CD4-positive, alpha-beta T cell treated with Interleukin-17A for 1 hour (primary cell): Measurements from ENCODE around the gene RBBP6.
"Not testable (repeated sequence)": the region's sequence is repeated elsewhere in the genome, so short reads cannot be mapped to it uniquely, and the experiment has no call there.

Experiments
- DNase-seq: peaks from one replicate; pipeline ENCODE4 v3.0.0-alpha.2; 2020

RBBP6 gene, protein sequence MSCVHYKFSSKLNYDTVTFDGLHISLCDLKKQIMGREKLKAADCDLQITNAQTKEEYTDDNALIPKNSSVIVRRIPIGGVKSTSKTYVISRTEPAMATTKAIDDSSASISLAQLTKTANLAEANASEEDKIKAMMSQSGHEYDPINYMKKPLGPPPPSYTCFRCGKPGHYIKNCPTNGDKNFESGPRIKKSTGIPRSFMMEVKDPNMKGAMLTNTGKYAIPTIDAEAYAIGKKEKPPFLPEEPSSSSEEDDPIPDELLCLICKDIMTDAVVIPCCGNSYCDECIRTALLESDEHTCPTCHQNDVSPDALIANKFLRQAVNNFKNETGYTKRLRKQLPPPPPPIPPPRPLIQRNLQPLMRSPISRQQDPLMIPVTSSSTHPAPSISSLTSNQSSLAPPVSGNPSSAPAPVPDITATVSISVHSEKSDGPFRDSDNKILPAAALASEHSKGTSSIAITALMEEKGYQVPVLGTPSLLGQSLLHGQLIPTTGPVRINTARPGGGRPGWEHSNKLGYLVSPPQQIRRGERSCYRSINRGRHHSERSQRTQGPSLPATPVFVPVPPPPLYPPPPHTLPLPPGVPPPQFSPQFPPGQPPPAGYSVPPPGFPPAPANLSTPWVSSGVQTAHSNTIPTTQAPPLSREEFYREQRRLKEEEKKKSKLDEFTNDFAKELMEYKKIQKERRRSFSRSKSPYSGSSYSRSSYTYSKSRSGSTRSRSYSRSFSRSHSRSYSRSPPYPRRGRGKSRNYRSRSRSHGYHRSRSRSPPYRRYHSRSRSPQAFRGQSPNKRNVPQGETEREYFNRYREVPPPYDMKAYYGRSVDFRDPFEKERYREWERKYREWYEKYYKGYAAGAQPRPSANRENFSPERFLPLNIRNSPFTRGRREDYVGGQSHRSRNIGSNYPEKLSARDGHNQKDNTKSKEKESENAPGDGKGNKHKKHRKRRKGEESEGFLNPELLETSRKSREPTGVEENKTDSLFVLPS (N-terminal part only)

DNA sequence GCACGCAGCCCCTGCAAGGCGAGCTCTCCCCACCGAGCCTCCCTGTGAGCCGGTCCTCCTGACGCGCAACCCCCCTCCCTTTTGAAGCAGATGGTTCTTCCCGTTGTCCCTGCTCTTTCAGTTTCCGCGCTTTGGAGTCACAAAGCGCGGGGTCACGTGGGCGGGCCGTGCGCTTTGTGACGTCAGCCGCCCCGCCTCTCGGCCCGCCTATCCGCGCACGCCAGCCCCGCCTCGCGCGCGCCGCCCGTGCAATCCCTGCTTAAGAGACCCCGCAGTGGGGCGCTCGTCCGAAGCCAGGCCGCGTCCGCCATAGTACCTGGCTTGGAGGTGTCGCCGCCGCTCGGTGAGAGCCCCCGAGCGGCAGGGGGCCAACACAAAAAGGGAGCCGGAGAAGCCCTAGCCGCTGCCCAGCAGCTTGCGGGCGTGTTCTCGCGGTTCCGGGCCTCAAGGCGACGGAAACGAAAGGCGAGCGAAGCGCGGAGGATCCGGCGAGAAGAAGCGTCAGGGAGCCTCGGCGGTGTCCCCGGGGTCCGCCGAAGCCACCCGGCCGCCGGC, at the start of gene RBBP6:
Gene RBBP6 (plus strand): TSS at position 272 of the 555 bp plus-strand sequence. CDS start 1,061 bp downstream, outside the sequence.
- peak; percentile 94 for DNase-seq

DNA sequence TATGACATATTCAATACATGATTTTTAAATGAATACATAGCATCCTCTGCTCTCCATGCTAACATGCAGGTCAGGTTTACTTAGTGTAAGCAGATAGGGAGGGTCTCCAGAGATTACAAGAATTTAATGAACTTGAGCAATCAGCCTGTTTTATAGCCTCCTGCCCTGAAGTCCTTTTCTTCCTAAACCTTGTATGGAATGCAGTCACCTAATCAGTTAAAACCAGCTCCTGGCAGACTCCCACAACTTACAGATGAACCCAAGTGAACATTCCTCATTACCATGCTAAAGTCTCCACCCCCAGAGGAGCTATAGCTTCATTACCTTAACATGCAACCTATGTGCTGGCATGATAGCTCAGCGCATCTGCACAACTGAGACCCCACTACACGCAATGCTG, 48.5 kb upstream of the RBBP6 start:
- no peak for DNase-seq

DNA sequence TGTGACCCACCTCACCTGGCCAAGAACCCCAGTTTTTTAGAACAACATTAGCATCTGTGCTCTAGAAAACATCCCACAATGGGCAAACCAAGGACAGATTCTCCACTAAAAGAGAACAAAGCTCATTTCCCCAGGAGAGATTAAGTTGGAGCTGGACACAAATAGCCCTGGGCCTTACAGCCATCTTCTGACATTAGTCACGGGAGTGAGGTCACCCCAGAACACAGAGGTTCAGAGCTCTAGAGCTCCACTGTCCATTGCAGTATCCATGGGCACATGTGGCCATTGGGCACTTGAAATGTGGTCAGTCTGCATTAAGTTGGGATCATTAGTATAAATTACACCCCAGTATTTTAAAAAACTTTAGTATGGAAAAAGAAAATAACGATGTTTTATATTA, 47.6 kb upstream of the RBBP6 start:
- DNase-seq: no peak

DNA sequence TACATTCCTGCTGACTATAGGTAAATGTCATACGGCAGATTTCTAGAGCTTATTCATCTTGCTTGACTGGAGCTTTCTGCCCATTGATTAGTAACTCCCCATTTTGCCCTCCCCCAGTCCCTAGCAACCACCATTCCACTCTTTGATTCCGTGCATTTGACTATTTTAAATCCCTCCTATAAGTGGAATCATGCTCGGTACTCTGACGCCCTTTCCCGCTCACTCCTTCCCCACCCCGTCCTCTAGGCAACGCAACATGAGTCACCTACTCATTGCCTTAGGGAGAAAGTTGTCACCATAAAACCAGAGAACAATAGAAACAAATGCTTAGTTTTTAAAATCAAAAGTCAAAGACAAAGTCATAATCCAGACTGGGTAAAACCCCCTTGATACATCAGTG, 45.5 kb upstream of the RBBP6 start:
- DNase-seq: no peak

- DNase-seq: not testable (repeated sequence)
Observed at GRCh38 chr16:24495207-24495606, 44.2 kb upstream of the RBBP6 start.

DNA sequence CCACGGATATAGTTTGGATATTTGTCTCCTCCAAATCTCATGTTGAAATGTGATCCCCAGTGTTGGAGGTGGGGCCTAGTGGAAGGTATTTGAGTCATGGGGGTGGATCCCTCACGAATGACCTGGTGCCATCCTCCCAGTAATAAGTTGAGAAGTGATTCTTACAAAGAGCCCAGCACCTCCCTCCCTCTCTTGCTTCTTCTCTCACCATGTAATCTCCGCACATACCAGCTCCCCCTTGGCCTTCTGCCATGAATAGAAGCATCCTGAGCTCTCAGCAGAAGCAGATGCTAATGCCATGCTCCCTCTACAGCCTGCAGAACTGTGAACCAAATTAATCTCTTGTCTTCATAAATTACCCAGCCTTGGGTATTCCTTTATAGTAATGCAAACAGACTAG, 41.9 kb upstream of the RBBP6 start:
- DNase-seq: no peak

- no peak for DNase-seq
Observed at GRCh38 chr16:24499193-24499814, 40.1 kb upstream of the RBBP6 start.

- DNase-seq: peak; percentile 70
Observed at GRCh38 chr16:24504472-24505345, 34.7 kb upstream of the RBBP6 start.

DNA sequence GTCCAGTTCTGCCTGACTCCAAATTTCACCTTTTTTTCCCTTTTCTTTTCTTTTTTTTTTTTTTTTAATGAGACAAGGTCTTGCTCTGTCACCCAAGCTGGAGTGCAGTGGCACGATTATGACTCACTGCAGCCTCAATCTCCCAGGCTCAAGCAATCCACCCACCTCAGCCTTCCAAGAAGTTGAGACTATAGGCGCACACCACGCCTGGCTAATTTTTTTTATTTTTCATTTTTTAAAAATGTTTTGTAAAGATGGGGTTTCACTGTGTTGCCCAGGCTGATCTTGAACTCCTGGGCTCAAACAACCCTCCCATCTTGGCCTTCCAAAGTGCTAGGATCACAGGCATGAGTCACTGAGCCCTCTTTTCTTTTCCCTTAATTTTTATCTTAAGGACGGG, 33.4 kb upstream of the RBBP6 start:
- no peak for DNase-seq

GRCh38 chr16:24507959-24508480, 31.3 kb upstream of the RBBP6 start:
- DNase-seq: no peak

- no peak for DNase-seq
Observed at GRCh38 chr16:24508614-24509013, 30.8 kb upstream of the RBBP6 start.

DNA sequence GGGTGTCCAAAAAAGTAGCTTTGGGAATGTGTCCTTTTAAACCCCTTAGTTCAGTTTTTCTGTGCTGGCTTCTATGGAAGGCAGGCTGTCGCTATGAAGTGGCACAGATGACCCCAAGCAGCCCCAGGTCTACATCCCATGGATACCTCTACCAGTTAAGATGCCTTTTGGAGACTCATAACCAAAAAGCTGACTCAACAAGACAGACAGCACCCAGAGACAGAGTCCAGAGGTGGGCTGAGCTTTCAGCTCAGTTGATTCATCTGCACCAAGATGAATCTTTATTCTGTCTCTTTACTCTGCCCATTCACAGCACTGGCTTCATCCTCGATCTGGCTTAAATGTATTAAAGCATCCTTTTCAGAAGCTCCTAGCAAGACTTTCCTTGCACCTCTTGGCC, 29.8 kb upstream of the RBBP6 start:
- DNase-seq: no peak

DNA sequence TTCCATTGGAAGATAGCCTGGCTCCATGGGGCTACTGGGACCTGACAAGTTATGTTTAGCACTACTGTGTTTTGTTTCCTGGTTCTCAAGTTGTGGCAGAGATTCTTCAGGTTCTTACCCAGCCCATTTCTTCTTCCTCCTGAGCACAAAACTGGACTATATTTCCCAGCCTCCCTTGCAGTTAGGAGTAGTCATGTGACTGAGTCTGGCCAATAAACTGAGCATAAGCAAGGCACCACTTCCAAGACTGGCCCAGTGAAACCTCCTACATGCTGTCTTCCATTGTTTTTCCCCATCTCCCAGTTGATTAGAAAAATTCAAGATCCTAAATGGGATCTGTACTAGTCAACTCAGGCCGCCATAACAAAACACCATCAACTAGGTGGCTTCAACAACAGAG, 28.2 kb upstream of the RBBP6 start:
- DNase-seq: no peak

GRCh38 chr16:24511792-24512191, 27.6 kb upstream of the RBBP6 start:
- DNase-seq: no peak

DNA sequence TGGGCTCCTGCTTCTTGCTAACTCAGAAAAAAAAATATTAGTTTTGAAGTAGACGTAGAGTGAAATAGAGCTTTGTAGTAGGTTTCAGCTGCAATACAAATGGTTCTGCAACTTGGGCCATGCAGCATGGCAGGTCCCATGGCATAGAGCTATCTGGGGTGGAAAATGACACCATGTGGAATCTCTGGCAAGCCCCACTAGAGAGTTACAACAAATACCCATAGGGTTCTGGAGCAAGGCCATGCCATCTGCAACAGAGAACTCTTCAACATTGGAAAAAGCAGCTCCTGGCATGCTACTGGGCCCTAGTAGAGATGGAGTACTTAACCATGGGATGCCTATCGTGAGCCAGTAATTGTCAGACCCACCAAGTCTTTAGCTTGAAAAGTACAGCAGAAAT, 25.3 kb upstream of the RBBP6 start:
- DNase-seq: no peak

GRCh38 chr16:24515186-24515585, 24.2 kb upstream of the RBBP6 start:
- no peak for DNase-seq

- DNase-seq: peak; percentile 79
Observed at GRCh38 chr16:24516900-24517669, 22.3 kb upstream of the RBBP6 start.

GRCh38 chr16:24518498-24518897, 20.9 kb upstream of the RBBP6 start:
- DNase-seq: no peak

DNA sequence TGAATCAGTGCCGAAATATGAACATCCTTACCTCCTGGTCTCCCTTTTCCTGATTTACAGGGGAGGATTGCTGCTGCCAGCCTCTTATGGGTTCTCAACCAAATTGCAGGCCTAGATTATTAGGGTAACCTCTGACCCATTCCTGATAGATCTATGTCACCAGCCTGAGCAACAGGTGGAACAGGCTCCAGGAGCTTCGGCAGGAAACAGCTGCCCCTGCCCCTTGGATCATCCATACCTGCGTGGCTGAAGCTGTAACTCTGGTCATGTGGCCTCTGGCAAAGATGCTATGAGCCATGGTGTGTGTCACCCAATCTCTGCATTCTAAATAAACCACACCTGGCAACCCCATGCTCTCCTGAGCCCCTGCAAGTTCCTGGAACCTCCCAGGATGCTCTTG, 18.4 kb upstream of the RBBP6 start:
- no peak for DNase-seq

- no peak for DNase-seq
Observed at GRCh38 chr16:24522751-24523150, 16.6 kb upstream of the RBBP6 start.

- DNase-seq: no peak
Observed at GRCh38 chr16:24523569-24523968, 15.8 kb upstream of the RBBP6 start.
